HL-60 (cell line): Measurements from ENCODE around the gene WDR19.

ENCODE experiments used
- CTCF ChIP-seq: IDR thresholded peaks from one replicate; pipeline ENCODE4 v1.5.1; 2011; ENCODE audit warnings: low read length, control low read depth, inconsistent platforms; ENCODE audit not compliant: insufficient read depth
- POLR2AphosphoS5 ChIP-seq: IDR thresholded peaks from 2 replicates; pipeline ENCODE4 v1.6.1; 2012; ENCODE audit warnings: low read depth

GRCh38 chr4:39259571-39260330 is 77.4 kb downstream of the WDR19 start:
- TF ChIP-seq CTCF = no peak
- no peak for TF ChIP-seq POLR2AphosphoS5
